TTC549 (cell line): Measurements from ENCODE around the gene ZBTB21.

Source experiments
- FAIRE-seq: peaks from 2 replicates; lab custom pipeline; 2012; peaks lifted over from hg19 to GRCh38; lab: Jason Lieb, UNC

Gene ZBTB21

DNA sequence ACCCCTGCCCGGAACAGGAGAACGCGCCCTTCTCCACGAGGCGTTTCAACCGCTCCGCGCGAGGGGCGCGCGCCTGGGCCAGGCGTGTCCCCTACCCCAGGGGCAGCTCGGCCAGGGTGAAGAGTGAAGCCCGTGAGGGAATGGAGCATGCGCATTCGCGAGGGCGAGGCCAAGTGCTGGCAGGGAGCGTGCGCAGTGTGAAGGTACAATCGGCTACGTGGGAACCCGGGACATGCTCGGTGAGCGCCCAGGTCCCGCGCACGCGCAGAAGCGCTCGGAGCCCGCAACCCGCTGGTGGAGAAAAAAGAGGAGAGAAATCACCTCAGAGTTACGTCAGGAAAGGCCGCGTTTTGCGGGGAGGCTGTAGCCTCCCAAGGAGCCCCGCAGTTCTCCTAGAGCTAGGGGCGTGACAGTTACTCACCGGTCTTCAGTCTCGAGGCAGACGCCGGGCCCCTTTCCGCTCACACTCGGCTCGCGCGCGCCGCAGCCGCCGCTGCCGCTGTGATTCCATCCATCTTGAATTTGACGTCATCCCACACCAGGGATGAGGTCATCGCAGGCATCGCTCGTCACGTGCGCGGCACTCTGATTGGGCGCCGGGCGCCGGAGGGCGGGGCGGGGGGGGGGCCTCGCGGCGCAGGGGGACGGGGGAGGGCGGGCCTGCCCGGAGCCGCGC is at the start of gene ZBTB21:
Gene ZBTB21 (minus strand): TSS at position 530 of the 676 bp plus-strand sequence. CDS start 16,265 bp downstream, outside the sequence.
- FAIRE-seq: peak; percentile 34

DNA sequence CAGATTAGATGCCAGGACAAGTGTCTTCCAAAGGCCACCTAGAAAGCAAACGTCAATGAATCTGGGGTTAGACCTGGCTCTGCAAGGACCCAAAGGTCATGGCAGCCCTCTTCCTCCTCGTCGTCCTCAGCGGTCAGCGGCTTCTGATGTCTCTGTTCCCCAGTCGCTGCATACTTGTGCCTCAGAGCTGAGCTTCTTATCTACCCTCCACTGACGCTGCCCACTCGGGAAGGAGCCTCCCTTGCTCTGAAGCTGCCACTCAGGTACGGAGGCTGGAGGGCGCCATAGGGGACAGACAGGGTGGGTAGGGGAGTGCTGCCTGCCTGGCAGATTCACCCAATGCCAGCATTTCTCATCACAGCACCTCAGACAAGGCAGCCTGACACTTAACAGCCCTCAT is 49.6 kb upstream of the ZBTB21 start:
- no peak for FAIRE-seq

DNA sequence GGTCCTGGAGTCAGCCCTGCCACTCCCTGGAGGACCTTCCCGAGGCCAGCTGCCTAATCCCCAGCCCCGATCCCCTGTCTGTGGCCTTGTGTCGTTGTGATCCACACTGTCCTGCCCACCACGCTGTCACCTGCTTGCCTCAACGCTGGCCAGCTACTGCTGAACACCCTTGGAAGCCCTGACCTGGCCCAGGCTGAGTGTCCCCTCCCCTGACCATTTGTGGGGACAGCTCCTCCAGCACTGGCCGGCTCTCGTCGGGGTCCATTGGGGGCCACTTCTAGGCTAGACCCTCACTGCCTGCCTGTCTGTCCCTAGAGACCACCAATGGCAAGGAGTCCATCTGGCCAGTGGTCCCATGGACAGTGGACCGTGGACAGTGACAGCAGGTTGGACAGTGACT is 49.0 kb upstream of the ZBTB21 start:
- FAIRE-seq: no peak

DNA sequence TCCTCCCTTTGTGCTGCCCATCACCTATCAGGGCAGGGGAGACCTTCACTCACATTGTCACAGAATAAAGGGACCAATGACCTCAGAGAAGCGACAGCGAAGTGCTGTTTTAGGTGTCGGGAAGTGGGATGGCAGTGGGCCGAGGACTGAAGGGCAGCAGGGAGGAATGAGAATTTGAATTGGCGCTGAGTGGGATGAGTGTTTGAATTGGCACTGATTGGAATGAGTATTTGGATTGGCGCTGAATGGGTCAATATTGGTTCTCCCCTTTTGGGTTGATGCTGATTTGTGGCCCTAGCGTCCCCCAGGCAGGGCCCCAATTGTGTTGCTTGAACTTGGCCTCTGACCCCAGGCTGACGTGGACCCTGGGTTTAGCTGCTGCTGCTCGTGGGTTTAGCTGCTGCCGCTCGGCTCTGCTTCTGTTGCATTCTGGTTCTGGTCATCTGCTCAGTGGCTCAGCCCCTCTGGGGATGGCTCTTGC is 48.5 kb upstream of the ZBTB21 start:
- FAIRE-seq: no peak

DNA sequence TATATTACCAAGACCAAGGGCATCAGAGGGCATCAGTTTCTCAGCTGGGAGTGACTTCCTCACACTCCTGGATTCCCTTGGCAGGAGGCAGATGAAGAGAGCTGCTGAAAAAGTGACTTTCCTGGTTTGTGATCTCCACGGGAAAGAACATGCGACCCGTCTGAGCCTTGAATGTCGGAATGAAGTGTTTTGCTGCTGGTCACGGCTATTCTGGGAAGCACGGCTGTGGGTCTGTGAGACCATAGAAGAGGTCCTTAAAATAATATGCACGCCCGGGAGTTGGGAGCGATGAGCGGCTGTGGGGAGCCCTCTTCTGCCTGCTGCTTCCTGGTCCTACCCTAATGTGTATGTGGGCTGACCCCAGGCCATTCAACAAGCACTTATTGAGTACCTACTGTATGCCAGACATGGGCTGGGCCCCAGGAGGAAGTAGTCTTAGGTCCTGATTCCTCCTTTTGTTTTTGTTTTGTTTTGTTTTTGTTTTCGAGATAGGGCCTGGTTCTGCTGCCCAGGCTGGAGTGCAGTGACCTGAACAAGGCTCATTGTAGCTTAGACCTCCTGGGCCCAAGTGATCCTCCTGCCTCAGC is 47.8 kb upstream of the ZBTB21 start:
- FAIRE-seq: no peak

DNA sequence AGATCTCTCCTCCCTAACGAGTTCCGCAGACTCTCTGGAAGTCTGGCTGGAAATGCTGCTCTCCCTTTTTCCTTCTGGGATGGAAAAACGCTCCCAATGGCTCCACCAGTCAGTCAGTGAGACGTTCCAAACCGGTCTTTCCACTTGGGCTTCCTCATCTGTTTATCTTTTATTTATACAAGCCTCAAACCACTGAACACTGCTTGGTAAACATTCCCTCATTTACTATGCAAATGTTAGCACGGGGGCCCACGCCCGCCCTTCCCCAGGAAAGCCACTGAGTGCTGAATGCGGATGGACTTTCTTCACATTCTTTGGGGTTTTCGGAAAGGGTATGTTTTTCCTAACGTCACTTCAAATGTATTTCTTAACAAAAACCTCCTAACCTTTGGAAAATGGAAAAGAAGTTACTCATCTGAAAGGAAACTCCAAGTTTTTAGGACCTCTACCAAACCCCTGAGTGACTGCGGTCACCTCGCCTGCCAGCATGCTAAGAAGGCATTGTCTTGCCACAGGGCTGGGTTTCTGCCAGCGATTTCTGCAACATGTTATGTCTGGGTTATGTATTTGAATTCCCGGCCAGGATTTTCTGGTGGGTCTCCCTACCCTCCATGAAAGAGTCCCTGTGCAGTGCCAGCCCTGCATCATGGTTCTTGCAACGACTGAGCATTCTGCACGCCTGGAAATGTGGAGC is 47.0 kb upstream of the ZBTB21 start:
- FAIRE-seq: no peak

DNA sequence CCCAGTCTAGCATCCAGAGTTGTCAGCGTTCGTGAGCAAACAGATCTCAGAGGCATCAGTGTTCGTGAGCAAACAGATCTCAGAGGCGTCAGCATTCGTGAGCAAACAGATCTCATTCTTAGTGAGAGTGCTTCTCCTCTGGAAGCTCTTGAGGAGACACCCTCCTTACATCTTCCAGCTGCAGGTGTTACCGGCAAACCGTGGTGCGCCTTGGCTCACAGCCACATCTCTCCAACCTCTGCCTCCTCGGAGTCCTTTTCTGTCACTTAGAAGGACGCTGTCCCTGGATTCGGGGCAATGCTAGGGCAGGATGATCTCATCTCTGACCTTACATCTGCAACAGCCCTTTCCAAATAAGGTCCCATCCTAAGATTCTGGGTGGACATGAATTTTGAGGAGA is 46.3 kb upstream of the ZBTB21 start:
- no peak for FAIRE-seq

DNA sequence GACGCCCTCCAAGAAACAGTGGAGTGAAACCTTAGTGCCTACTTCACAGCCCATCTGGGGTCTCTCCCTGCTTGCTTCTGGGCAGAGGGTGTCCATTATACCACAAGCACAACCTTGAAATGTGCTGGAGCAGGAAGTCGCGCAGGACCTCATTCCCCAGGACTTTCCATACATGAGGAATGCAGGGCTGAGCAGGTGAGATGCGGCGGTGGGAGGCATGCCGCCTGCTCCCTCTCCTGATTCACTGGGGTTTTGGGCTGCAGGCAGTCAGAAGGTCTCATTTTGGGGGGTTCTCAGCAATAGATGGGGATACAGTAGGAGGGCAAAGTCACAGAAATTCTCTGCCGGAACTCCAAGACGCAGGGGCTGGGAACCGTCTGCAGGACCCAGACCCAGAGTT is 45.3 kb upstream of the ZBTB21 start:
- FAIRE-seq: no peak

DNA sequence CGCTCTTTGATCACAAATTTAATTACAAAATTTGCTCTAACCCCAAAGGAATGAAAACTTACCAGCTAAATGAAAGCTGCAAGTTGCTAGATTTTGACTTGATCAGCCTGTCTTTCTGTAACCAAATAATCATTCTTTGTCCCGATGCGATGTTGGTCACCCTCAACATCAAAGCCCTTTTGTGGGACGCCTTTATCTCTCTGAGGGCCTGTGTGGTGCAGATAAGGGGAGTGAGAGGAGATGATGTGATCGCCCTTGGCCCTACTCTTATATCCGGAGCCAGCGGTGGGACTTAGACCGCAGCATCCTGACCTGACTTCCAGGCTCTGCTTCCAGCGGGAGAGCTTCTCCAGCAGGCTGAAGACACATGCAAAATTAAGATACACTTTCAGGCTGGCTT is 41.6 kb upstream of the ZBTB21 start:
- no peak for FAIRE-seq

DNA sequence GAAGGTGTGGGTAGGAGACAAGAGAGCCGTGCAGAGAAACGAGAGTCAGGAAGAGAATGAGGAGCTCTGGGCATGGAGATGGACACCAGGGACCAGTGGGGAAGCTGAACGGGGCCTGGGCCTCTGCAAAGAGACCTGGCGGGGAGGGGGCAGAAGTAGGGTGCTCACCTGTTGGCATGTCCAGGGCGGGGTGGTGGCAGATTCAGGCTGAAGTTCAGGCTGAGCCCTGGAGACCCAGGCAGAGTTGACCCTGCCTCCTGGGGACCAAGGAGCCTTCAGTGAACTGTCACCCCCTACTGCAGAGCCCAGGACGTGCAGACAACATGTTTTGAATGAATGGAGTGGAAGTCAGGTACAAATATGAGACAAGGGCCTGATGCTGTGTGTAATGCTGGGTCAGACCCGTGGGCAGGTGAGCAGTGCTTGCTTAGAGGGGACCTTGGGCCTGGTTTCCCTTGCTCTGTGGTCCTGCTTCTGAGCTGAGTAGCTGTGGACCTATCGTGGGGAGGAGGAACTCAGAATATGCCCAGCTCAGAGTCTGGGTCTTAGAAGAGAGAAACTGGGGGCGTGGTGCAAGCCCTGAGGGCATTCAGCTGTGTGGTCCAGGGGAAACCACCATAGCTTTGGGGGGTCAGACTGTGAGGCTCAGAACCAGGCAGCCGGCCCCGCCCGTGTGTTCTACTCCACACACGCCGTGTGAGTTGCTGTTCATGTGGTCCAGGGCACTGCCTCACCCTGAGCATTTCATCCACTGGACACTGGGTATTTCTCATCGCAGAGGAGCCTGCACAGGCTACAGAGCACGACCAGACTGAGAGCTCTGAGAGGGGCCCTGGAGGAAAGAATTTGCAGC is 39.6 kb upstream of the ZBTB21 start:
- FAIRE-seq: no peak

DNA sequence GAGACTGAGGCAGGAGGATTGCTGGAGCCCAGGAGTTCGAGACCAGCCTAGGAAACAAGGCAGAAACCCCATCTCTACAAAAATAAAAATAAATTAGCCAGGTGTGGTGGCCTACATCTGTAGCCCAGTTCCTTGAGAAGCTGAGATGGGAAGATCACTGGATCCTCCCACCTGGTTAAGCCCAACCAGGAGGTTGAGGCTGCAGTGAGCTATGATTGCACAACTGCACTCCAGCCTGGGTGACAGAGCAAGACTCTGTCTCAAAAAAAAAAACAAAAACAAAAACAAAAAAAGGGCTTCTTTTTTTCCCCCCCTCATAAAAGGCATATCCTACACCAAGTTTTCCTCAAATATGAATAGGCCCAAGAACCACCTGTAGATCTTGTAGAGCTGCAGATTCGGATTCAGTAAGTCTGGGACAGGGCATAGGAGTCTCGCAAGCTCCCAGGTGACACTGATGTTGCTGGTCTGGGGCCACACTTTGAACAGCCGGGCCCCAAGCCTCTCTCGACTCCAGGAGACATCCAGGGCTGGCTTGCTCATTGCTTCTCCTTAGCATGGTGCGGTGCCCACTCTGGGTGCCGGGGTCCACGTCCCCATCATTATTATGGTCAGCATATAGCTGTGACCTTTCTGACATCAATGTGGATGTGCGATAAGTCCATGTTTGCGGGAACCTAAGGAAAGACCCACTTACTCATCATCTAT is 38.9 kb upstream of the ZBTB21 start:
- no peak for FAIRE-seq

DNA sequence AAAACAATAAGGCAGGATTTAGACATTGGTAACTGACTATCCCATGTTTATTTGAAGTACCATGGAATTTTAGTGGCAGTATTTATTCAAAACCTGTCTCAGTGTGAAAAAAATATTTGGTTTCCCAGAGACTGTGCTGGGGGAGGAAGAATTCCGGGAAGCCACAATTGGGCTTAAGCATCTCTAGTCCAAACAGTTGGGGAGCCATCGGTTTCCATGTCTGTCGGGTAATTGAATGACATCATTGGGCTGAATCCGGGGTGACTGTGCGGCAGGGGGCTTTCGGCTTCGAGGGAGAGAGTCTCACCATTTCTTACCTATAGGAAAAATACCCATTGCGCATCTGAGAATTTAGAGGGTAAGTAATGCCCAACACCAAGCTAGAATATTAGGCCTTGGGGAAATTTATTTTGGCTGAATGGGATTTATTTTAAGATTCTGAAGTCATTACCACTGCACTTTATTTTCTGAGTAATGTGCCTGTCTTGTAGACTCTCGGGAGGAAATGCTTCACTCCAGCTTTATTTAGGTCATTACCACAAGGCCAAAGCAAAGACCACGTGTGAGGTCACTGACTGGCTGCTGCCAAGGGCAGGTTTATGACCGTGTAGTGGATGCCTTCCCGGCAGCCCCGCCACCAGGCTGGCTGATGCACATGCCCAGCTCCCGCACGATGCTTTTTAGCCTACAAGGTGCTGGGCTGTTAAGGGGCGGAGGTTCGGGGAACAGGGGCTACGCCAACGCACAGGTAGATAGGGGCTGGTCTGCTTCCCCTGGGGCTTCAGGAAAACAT is 37.9 kb upstream of the ZBTB21 start:
- FAIRE-seq: no peak

DNA sequence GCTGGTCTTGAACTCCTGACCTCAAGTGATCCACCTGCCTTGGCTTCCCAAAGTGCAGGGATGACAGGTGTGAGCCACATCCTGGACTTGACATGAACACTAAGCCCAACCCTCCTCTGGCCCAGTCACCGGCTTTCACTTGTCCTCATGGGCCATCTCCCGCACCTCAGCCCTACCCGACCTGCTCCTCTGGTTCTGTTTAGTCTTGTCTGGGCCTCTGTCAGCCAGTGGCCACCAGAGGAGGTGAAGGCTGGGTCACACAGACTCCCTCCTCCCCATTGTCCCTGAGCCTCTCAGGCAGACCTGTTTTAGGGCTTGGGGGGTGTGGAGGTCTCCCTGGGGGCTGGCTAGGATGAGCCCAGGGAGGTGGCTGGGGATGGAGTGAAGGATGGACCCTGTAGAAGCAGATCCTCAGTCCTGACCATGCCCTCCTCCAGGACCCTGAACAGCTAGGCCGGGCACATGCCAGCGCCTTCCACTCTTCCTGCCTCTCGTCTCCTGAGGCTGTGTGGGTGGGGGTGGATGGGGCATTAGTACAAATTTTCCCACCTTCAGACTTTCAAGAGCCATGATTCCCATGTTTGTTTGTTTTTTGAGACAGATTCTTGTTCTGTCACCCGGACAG is 34.8 kb upstream of the ZBTB21 start:
- no peak for FAIRE-seq

DNA sequence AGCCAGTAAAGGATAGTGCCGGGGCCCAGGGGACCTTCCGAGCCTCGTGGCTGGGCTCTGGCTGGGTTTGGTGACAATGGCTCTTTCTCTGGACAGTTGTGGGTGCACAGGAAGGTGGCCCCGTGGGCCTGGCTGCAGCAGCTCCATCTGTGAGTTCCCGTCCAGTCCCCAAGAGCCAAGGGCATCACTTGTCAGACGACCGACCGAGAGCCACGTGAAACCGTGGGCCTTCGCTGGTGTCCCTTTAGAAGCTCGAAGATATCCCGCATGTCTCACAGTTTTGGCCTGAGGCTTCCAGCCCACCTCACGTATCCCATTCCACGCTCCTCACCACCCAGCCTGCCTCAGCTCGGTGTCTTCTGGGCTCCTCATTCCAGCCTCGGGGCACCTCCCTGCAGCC is 33.8 kb upstream of the ZBTB21 start:
- FAIRE-seq: no peak

DNA sequence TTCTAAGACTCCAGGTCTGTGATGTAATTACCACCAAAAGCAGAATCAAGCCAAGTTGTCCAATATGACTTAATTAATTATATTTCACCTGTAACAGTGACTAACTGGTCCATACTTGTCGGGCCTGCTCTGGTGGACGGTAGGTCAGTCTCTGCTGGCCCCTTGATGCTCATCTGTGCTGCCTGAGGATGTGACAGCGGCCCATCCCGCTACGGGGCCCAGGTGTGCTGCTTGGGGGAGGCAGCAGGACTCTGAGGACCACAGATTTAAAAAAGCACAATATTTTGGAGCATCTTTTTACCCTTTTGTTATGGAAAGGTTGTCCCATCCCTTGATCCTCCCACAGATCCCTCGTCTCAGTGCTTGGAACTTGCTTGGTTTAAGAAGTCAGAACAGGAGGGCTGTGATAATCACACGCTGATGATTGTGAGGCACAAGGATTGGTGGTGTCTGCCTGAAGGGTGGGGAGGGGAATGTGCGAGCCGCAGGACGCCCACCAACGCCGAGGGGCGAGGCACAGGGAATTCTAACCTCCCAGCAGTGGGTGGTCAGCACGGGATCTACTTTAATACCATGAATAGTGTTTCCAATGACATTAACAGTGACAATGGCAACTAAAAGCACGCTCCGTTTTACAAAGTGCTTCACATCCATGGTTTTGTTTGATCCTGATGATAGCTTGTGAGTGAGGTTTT is 33.2 kb upstream of the ZBTB21 start:
- no peak for FAIRE-seq

DNA sequence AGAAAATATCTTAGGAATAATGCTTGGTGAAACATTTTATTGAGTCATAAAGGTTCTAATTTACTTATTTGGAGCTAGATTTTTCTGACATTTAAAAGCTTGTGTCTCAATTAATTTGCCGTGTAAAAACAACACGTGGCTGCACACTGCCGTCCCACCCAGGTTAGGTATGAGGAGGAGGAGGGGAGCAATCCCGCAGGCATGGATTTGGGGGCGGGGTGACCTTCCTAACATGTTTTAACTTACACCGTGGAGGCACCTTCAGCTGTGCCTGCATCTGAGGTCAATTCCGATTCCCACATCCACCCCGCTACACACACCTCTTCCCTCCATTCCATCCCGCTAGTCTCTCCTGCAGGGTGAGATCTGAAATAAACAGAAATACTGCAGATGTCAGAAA is 32.5 kb upstream of the ZBTB21 start:
- FAIRE-seq: no peak

DNA sequence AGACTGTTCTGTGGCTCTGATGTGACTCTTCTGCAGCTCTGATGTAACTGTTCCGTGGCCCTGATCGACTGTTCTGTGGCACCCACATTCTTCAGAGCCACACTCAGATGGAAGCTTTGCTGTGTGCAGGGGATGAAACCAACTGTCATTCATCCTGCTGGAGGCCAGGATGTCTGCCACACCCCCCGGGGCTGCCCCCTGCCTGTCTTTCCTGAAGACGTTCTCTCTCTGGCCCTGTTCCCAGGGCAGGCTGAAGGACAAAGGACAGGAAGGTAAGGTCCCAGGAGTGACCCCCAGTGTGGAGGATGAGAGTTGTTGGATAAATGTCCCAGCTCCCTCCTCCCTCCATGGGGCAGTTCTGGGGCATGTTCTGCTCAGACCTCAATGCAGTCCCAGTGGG is 31.6 kb upstream of the ZBTB21 start:
- no peak for FAIRE-seq

DNA sequence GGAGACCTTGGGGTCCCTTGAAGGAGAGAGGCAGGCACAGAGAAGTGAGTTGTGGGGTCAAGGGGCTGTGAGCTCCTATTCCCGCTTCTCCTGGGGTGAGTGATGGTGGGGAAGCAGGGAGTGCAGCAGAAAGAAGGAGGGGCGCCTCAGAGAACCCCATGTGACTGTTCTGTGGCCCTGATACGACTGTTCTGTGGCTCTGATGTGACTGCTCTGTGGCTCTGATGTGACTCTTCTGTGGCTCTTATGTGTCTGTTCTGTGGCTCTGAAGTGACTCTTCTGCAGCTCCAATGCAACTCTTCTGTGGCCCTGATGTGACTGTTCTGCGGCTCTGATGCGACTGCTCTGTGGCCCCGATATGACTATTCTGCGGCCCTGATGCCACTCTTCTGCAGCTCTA is 31.1 kb upstream of the ZBTB21 start:
- no peak for FAIRE-seq

DNA sequence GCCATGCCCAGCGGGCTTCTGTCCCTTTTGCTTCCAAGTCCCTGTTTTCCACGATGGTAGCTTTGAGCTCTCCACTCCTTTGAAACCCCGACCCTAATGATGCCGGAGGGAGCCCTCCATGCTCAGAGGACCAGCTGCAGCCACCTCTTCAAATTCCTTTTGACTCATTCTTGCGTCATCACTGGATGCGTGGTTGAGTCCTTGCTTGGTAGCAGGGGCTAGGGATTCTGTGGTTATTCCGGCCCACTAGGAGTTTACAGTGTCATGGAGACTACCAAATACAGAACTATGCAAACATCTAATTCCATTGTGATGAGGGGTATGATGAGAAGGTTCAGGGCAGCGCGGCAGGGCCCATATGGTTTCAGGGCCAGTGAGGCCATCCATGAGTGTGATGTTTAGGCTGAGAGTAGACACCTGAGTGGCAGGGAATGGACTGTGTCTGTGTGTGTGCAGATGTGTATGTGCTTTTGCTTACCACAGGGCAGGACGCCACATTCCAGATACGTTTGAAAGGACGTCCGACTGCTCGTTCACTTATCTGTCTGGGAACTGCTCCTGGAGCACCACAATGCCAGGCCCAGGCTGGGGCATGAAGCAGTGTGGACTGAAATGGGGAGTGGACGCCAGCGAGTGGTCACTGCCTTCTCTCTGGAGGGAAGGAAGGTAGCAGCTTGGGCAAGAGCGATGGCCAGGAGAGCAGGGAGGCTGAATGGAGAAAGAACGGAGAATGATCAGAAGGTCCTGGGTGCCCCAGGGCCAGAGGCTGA is 30.4 kb upstream of the ZBTB21 start:
- FAIRE-seq: no peak
